HepG2 (cell line): Measurements from ENCODE around the gene ATXN7L3B. TPM values are rescaled to one million over a fixed set of nuclear protein-coding genes. Genes with fewer than 3 reads are reported as not detected.
"Not testable (repeated sequence)": the region's sequence is repeated elsewhere in the genome, so short reads cannot be mapped to it uniquely, and the experiment has no call there.

Source experiments
- ARID4A ChIP-seq: sonication (generic); formaldehyde crosslinking; IDR thresholded peaks from 2 replicates; pipeline ENCODE4 v1.5.0; 2020; ENCODE audit warnings: mild to moderate bottlenecking, missing genetic modification reagents, borderline replicate concordance
- CBFB ChIP-seq: sonication (generic); formaldehyde crosslinking; IDR thresholded peaks from 2 replicates; pipeline ENCODE4 v1.4.0; 2020; ENCODE audit warnings: missing genetic modification reagents
- FOXA1 ChIP-seq, 2 experiments: fragments of 450-650 bp in 1 of 2; sonication (generic) in 1 of 2; formaldehyde crosslinking in 1 of 2; IDR thresholded peaks; 2 replicates each; pipeline versions ENCODE4 v1.4.0 to v1.6.1; 2016 to 2020; ENCODE audit warnings: missing genetic modification reagents in 1 of 2
- FOXA3 ChIP-seq: IDR thresholded peaks from 2 replicates; pipeline ENCODE4 v1.6.1; 2016; ENCODE audit warnings: missing genetic modification reagents, missing compliant biosample characterization
- KDM2A ChIP-seq: sonication (generic); formaldehyde crosslinking; IDR thresholded peaks from 2 replicates; pipeline ENCODE4 v1.4.0; 2020; ENCODE audit warnings: low read depth, missing genetic modification reagents, borderline replicate concordance
- NRL ChIP-seq: sonication (generic); formaldehyde crosslinking; IDR thresholded peaks from 2 replicates; pipeline ENCODE4 v1.5.0; 2020; ENCODE audit warnings: missing genetic modification reagents, mild to moderate bottlenecking, moderate library complexity, borderline replicate concordance
- POGZ ChIP-seq: sonication (generic); formaldehyde crosslinking; IDR thresholded peaks from 2 replicates; pipeline ENCODE4 v1.4.0; 2020; ENCODE audit warnings: mild to moderate bottlenecking, missing genetic modification reagents
- SOX6 ChIP-seq, 2 experiments: fragments of 450-650 bp in 1 of 2; sonication (generic) in 1 of 2; formaldehyde crosslinking in 1 of 2; IDR thresholded peaks; 2 replicates each; pipeline versions ENCODE4 v1.4.0 to v1.6.1; 2017 to 2020; ENCODE audit warnings: antibody characterized with exemption in 1 of 2, mild to moderate bottlenecking in 1 of 2, missing genetic modification reagents in 1 of 2
- YY1 ChIP-seq: IDR thresholded peaks from 2 replicates; pipeline ENCODE4 v1.6.1; 2011; ENCODE audit warnings: low read length, low read depth, moderate library complexity, mild to moderate bottlenecking; ENCODE audit not compliant: insufficient read depth, insufficient replicate concordance
- polyA plus RNA-seq, 8 experiments: library from polyadenylated mRNA; depleted of rRNA in 3 of 8; stranded (reverse) in 7 of 8; unstranded in 1 of 8; fragments of >200 nt; fragmentation: Illumina TruSeq in 4 of 8; extraction: Trizol in 4 of 8; gene quantifications; 2 replicates each; pipeline versions ENCODE4 v1.2.1 to v1.2.3, GENCODE V29; 2011 to 2016; ENCODE audit warnings: low read depth in 4 of 8, missing spikeins in 1 of 8, mixed read lengths in 1 of 8; ENCODE audit not compliant: insufficient read depth in 1 of 8
- total RNA-seq, 5 experiments: library from RNA; depleted of rRNA; stranded (reverse); fragments of >200 nt; fragmentation: Illumina TruSeq; extraction: Trizol; gene quantifications; 2 replicates each; pipeline ENCODE4 v1.2.3, GENCODE V29; 2016; ENCODE audit warnings: low read depth in 1 of 5
- TF ChIP-seq, protein P1 (sequence below): IDR thresholded peaks from 2 replicates; pipeline ENCODE4 v1.4.0; 2020; ENCODE audit warnings: mild to moderate bottlenecking, missing genetic modification reagents
- TF ChIP-seq, protein P2 (sequence below): sonication (generic); formaldehyde crosslinking; IDR thresholded peaks from 2 replicates; pipeline ENCODE4 v1.4.0; 2020; ENCODE audit warnings: missing genetic modification reagents, borderline replicate concordance

Gene ATXN7L3B
- total and polyA plus RNA-seq, 2 of the 13 experiments (the other 11 are each of a cell fraction or from before 2014, with no cell fraction given), result 20.1 to 23.8 TPM

DNA sequence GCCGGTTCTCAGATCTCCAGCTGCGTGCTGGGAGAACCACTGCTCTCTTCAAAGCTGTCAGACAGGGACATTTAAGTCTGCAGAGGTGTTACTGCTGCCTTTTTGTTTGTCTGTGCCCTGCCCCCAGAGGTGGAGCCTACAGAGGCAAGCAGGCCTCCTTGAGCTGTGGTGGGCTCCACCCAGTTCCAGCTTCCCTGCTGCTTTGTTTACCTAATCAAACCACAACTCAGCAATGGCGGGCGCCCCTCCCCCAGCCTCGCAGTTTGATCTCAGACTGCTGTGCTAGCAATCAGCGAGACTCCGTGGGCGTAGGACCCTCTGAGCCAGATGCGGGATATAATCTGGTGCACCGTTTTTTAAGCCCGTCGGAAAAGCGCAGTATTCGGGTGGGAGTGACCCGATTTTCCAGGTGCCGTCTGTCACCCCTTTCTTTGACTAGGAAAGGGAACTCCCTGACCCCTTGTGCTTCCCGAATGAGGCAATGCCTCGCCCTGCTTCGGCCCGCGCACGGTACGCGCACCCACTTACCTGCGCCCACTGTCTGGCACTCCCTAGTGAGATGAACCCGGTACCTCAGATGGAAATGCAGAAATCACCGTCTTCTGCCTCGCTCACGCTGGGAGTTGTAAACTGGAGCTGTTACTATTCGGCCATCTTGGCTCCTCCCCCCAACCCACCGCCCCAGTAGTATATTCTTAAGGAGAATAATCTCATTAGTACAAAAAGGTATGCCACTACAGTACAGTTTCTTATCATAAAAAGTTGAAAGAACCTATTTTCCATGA, 28.6 kb upstream of the ATXN7L3B start (continued):
- TF ChIP-seq ARID4A (CRISPR knock-in tag), result peak; percentile 25; the same call in 1 of the 2 replicates
- TF ChIP-seq, protein P1, sequence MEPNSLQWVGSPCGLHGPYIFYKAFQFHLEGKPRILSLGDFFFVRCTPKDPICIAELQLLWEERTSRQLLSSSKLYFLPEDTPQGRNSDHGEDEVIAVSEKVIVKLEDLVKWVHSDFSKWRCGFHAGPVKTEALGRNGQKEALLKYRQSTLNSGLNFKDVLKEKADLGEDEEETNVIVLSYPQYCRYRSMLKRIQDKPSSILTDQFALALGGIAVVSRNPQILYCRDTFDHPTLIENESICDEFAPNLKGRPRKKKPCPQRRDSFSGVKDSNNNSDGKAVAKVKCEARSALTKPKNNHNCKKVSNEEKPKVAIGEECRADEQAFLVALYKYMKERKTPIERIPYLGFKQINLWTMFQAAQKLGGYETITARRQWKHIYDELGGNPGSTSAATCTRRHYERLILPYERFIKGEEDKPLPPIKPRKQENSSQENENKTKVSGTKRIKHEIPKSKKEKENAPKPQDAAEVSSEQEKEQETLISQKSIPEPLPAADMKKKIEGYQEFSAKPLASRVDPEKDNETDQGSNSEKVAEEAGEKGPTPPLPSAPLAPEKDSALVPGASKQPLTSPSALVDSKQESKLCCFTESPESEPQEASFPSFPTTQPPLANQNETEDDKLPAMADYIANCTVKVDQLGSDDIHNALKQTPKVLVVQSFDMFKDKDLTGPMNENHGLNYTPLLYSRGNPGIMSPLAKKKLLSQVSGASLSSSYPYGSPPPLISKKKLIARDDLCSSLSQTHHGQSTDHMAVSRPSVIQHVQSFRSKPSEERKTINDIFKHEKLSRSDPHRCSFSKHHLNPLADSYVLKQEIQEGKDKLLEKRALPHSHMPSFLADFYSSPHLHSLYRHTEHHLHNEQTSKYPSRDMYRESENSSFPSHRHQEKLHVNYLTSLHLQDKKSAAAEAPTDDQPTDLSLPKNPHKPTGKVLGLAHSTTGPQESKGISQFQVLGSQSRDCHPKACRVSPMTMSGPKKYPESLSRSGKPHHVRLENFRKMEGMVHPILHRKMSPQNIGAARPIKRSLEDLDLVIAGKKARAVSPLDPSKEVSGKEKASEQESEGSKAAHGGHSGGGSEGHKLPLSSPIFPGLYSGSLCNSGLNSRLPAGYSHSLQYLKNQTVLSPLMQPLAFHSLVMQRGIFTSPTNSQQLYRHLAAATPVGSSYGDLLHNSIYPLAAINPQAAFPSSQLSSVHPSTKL (CRISPR knock-in tag), result peak; percentile 24; the same call in 1 of the 2 replicates
- peak; percentile 53; the same call in 1 of the 2 replicates for TF ChIP-seq FOXA3
- TF ChIP-seq POGZ (CRISPR knock-in tag), result 0 out of 2 replicates have a peak, but pooled peaks have one; percentile 13
- TF ChIP-seq KDM2A (CRISPR knock-in tag), result 0 out of 2 replicates have a peak, but pooled peaks have one; percentile 20
- TF ChIP-seq SOX6, FOXA1 (IDR thresholded peaks at IDR 0.05): not testable (repeated sequence)
- TF ChIP-seq SOX6 (CRISPR knock-in tag; IDR thresholded peaks at IDR 0.05), result 0 out of 2 replicates have a peak, but pooled peaks have one; percentile 16
- TF ChIP-seq CBFB, result 0 out of 2 replicates have a peak, but pooled peaks have one; percentile 58
- TF ChIP-seq FOXA1 (CRISPR knock-in tag; IDR thresholded peaks at IDR 0.05), result peak; percentile 70
- TF ChIP-seq YY1, result peak; percentile 53
- TF ChIP-seq NRL (CRISPR knock-in tag), result peak; percentile 19; the same call in 1 of the 2 replicates
- TF ChIP-seq, protein P2, sequence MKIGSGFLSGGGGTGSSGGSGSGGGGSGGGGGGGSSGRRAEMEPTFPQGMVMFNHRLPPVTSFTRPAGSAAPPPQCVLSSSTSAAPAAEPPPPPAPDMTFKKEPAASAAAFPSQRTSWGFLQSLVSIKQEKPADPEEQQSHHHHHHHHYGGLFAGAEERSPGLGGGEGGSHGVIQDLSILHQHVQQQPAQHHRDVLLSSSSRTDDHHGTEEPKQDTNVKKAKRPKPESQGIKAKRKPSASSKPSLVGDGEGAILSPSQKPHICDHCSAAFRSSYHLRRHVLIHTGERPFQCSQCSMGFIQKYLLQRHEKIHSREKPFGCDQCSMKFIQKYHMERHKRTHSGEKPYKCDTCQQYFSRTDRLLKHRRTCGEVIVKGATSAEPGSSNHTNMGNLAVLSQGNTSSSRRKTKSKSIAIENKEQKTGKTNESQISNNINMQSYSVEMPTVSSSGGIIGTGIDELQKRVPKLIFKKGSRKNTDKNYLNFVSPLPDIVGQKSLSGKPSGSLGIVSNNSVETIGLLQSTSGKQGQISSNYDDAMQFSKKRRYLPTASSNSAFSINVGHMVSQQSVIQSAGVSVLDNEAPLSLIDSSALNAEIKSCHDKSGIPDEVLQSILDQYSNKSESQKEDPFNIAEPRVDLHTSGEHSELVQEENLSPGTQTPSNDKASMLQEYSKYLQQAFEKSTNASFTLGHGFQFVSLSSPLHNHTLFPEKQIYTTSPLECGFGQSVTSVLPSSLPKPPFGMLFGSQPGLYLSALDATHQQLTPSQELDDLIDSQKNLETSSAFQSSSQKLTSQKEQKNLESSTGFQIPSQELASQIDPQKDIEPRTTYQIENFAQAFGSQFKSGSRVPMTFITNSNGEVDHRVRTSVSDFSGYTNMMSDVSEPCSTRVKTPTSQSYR (CRISPR knock-in tag), result peak; percentile 82
